HT1080 (cell line): ENCODE measurements around the gene CSTF2T. TPM values are rescaled to one million over a fixed set of nuclear protein-coding genes. Genes with fewer than 3 reads are reported as not detected.

Experiments used
- DNase-seq: peaks from one replicate; pipeline ENCODE4 v3.0.0-alpha.2; 2015; ENCODE audit warnings: low read depth
- total RNA-seq: library from RNA; depleted of rRNA; stranded (reverse); fragments of >200 nt; shearing (Covaris generic); gene quantifications from 2 replicates; pipeline ENCODE4 v1.2.3, GENCODE V29; 2014

CSTF2T gene
- total RNA-seq, 1 experiment from 2014 or later, result 31.1 TPM

DNA sequence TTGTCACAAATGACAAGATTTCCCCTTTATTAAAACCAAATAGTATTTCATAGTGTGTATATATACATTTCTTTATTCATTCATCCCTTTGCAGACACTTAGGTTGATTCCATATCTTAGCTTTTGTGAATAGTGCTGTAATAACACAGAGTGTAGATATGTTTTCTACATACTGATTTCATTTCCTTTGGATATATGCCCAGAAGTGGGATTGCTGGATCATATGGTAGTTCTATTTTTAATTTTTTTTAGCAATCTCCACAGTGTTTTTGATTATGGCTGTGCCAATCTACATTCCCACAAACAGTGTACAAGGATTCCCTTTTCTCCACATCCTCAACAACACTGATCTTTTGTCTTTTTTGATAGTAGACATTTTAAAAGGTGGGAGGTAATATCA, 46.4 kb downstream of the CSTF2T start:
- no peak for DNase-seq

DNA sequence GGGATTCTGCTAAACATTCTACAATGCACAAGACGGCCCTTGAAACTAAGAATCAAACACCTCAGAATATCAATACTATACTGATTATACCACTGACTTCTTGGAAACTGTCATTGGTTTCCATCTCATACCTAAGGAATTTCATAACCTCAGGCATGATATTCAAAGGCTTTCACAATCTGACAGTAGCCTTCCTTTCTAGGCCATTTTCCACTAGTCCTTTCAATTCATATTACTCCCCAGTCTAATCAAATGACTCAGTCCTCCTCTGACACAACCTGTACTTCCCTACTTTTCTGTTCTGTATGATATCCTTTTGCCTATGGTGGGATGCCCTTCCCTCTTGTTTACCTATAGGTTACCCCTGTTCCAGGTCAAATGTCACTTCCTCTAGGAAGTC, 48.3 kb downstream of the CSTF2T start:
- peak; percentile 5 for DNase-seq

DNA sequence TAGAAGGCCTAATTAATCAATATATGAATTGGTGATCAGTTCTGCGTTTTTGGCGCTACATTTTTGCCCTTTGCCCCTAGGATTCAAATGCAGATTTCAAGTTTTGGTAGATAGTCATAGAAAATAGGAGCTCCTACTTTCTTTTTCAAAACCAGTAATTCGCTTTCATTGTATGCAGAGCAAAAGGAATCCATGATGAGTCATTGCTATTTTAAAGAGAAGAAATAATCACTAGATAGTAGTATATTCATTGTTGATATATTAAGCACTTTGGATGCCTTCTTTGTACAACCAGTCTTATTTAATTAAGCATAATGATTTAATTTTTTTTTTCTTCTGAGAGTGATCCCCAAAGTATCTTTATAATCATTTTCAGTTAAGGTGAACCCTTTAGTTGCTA, 50.3 kb downstream of the CSTF2T start:
- no peak for DNase-seq
